HepG2 (cell line): ENCODE data around the gene PVALB. TPM values are rescaled to one million over a fixed set of nuclear protein-coding genes. Genes with fewer than 3 reads are reported as not detected.

ENCODE experiments used
- ATAC-seq: fragments of 200-7000 bp; cut with Tn5 transposase; 3 replicates; pipeline ENCODE4 v1.9.1; 2020; ENCODE audit warnings: mild to moderate bottlenecking, moderate library complexity
- BruUV-seq: library from RNA; stranded (reverse); fragments of 400-500 nt; replicated peaks from 2 replicates; lab custom pipeline; 2021; lab: Mats Ljungman, UMichigan
- CTCF ChIA-PET: fragments of 300-600 bp; formaldehyde crosslinking; extraction: SDS; loops from one replicate; lab custom pipeline; 2021; ENCODE audit warnings: low total read pairs, inconsistent platforms, low intra/inter-chr PET ratio; lab: Yijun Ruan, JAX
- POLR2A ChIA-PET: fragments of 350-600 bp; sonication (Branson Sonifier 250); formaldehyde crosslinking; loops from one replicate; lab custom pipeline; 2020; ENCODE audit warnings: antibody characterized with exemption, inconsistent platforms; lab: Yijun Ruan, JAX
- DNase-seq: peaks from one replicate; pipeline ENCODE4 v3.0.0-alpha.2; 2015; ENCODE audit warnings: low spot score
- FAIRE-seq: peaks from 3 replicates; lab custom pipeline; 2011; peaks lifted over from hg19 to GRCh38; lab: Jason Lieb, UNC
- H2AFZ ChIP-seq: one replicate; pipeline ENCODE4 v1.6.1; 2011; ENCODE audit warnings: low read length, inconsistent platforms
- H3K27ac ChIP-seq: fragments of 300-600 bp; 3 replicates; pipeline ENCODE4 v1.8.0; 2011; ENCODE audit warnings: mixed run types, mild to moderate bottlenecking, mixed read lengths, low read length, inconsistent platforms; ENCODE audit not compliant: insufficient read depth; ENCODE audit errors: extremely low read length
- H3K27me3 ChIP-seq, 2 experiments: fragments of 200-600 bp in 1 of 2; 2 replicates in 1 of 2; 3 replicates in 1 of 2; pipeline versions ENCODE4 v1.6.0 to v1.8.0; 2011; ENCODE audit warnings: low read length in 2 of 2, mild to moderate bottlenecking in 2 of 2, moderate library complexity in 2 of 2, inconsistent platforms in 1 of 2; ENCODE audit not compliant: insufficient read depth in 2 of 2, control insufficient read depth in 1 of 2
- H3K36me3 ChIP-seq, 2 experiments: fragments of 200-600 bp in 1 of 2; replicated peaks in 1 of 2; 2 replicates in 1 of 2; 3 replicates in 1 of 2; pipeline versions ENCODE4 v1.5.1 to v1.8.0; 2011; ENCODE audit warnings: low read length in 2 of 2, inconsistent platforms in 1 of 2; ENCODE audit not compliant: insufficient read depth in 2 of 2, control insufficient read depth in 1 of 2
- H3K4me1 ChIP-seq: 2 replicates; pipeline ENCODE4 v1.5.1; 2012; ENCODE audit warnings: low read length, inconsistent platforms; ENCODE audit not compliant: insufficient read depth
- H3K4me2 ChIP-seq: 2 replicates; pipeline ENCODE4 v1.6.0; 2011; ENCODE audit warnings: low read depth, low read length, inconsistent platforms
- H3K4me3 ChIP-seq, 3 experiments: fragments of 200-600 bp in 1 of 3; sonication (generic), shearing (Covaris generic) in 1 of 3; replicated peaks in 1 of 3; 2 replicates each; pipeline ENCODE4 v1.5.1; 2011 to 2016; ENCODE audit warnings: low read length in 3 of 3, inconsistent platforms in 2 of 3, low read depth in 2 of 3, mild to moderate bottlenecking in 2 of 3, control low read depth in 1 of 3, mixed read lengths in 1 of 3; ENCODE audit not compliant: insufficient read depth in 1 of 3
- H3K79me2 ChIP-seq: one replicate; pipeline ENCODE4 v1.6.1; 2011; ENCODE audit warnings: low read length, inconsistent platforms; ENCODE audit not compliant: insufficient read depth
- H3K9ac ChIP-seq: 2 replicates; pipeline ENCODE4 v1.6.0; 2011; ENCODE audit warnings: mild to moderate bottlenecking, low read depth, low read length, inconsistent platforms; ENCODE audit not compliant: insufficient read depth
- H3K9me3 ChIP-seq: 2 replicates; pipeline ENCODE4 v1.5.1; 2012; ENCODE audit warnings: mild to moderate bottlenecking, low read length
- H4K20me1 ChIP-seq: 2 replicates; pipeline ENCODE4 v1.6.0; 2011; ENCODE audit warnings: inconsistent platforms, mild to moderate bottlenecking, low read length, moderate library complexity; ENCODE audit not compliant: insufficient read depth
- CREB1 ChIP-seq, 2 experiments: fragments of 450-650 bp in 1 of 2; IDR thresholded peaks; 2 replicates each; pipeline ENCODE4 v1.6.1; 2016 to 2017; ENCODE audit warnings: control low read depth in 1 of 2, mild to moderate bottlenecking in 1 of 2, missing compliant biosample characterization in 1 of 2, missing genetic modification characterization in 1 of 2
- MXD3 ChIP-seq: IDR thresholded peaks from 2 replicates; pipeline ENCODE4 v1.6.1; 2016; ENCODE audit warnings: mild to moderate bottlenecking, missing biosample characterization, missing genetic modification reagents
- NFE2L2 ChIP-seq: fragments of 150-350 bp; IDR thresholded peaks from 2 replicates; pipeline ENCODE4 v1.6.1; 2014; ENCODE audit warnings: low read length
- NFIC ChIP-seq: IDR thresholded peaks from 2 replicates; pipeline ENCODE4 v1.6.1; 2012; ENCODE audit warnings: mild to moderate bottlenecking, low read length, inconsistent platforms
- ZBTB8A ChIP-seq: sonication (generic); formaldehyde crosslinking; IDR thresholded peaks from 2 replicates; pipeline ENCODE4 v1.4.0; 2020; ENCODE audit warnings: mild to moderate bottlenecking, low read depth, missing genetic modification reagents, borderline replicate concordance
- WGBS: methylation state at CpG from one replicate; pipeline ENCODE4 v1.1.6; 2017; ENCODE audit warnings: low lambda C conversion rate; 5-methylcytosine and 5-hydroxymethylcytosine counted together
- in situ Hi-C: cut with HindIII; loops from 2 replicates; pipeline ENCODE4 v1.10.0; 2017; ENCODE audit warnings: low pct_unique_long_range_greater_than_20kb; ENCODE audit not compliant: extremely low pct_ligation_motif_present
- intact Hi-C: fragments of 100-400 bp; cut with micrococcal nuclease; formaldehyde crosslinking; loops from one replicate; pipeline ENCODE4 v1.10.0; 2022; ENCODE audit not compliant: unreplicated experiment
- polyA plus RNA-seq, 8 experiments: library from polyadenylated mRNA; depleted of rRNA in 3 of 8; stranded (reverse) in 7 of 8; unstranded in 1 of 8; fragments of >200 nt; fragmentation: Illumina TruSeq in 4 of 8; extraction: Trizol in 4 of 8; gene quantifications; 2 replicates each; pipeline versions ENCODE4 v1.2.1 to v1.2.3, GENCODE V29; 2011 to 2016; ENCODE audit warnings: low read depth in 4 of 8, missing spikeins in 1 of 8, mixed read lengths in 1 of 8; ENCODE audit not compliant: insufficient read depth in 1 of 8
- total RNA-seq, 5 experiments: library from RNA; depleted of rRNA; stranded (reverse); fragments of >200 nt; fragmentation: Illumina TruSeq; extraction: Trizol; gene quantifications; 2 replicates each; pipeline ENCODE4 v1.2.3, GENCODE V29; 2016; ENCODE audit warnings: low read depth in 1 of 5

The PVALB gene
- total and polyA plus RNA-seq, 2 of the 13 experiments (the other 11 are each of a cell fraction or from before 2014, with no cell fraction given), result not detected

DNA sequence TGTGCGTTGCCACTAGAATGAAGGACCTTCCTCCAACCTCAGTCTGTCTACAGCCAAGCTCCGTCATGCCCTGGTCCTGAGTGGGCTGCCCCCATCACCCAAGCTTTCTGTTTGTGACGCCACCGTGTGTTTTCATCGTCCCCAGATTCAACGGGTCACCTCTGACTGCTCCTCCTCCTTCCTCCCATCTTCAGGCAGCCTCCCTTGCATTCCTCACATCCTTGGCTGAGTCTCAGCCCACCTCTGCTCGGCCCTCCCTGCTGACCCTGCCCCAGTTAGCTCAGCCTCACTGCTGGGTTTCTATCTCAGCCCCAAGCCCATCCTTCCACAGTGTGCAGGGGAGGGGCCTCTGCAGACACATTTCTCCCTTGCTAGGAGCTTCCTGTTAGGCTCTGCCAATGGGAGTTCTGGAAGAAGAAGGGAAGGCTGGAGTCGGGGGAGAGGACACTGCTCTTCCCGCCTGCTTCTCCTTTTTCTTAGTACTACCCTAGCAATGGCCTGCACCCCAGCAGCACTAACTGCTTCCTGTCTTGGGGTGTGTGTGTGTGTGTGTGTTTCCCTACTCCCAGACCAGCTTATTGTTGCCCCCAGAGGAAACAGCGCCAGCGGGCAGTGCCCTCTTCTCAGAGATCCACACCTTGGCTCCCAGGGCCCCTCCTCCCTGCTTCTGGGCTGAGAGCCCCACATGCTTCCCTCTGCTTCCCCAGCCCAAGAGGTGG lies 46.2 kb downstream of the PVALB start:
- H3K4me2 ChIP-seq, result no peak overlapping the region
- no peak for TF ChIP-seq ZBTB8A
- TF ChIP-seq NFIC, result no peak
- no peak for TF ChIP-seq NFE2L2
- TF ChIP-seq, all 625 proteins: peak for 0
- no peak for DNase-seq
- Histone ChIP-seq H3K4me3 (no peak overlapping the region), H3K4me1 (no peaks in the 10 kb centered on the region), H3K27me3 (peaks cover 4 to 41% of the 10 kb centered on the region in 2 experiments; a peak in 4 of 5 replicates), H3K79me2 (no peaks in the 10 kb centered on the region), H3K36me3 (no peaks in the 10 kb centered on the region), H3K27ac (no peak overlapping the region), H2AFZ (no peak overlapping the region), H3K9ac (no peak overlapping the region), H4K20me1 (no peaks in the 10 kb centered on the region), H3K9me3 (no peaks in the 10 kb centered on the region)
- POLR2A ChIA-PET, result no interaction called here
- CTCF ChIA-PET, result no interaction called here
- ATAC-seq, result no peak
- WGBS, result 25% methylated on average over 11 of the region's 11 CpGs
- in situ Hi-C loops, result loop anchor here (10.0 kb wide), 1 partner anchor 226 kb away; no protein-coding TSS in a partner anchor
- no TSS peak for BruUV-seq
- intact Hi-C loops, result loop anchor here (10.0 kb wide), 1 partner anchor 226 kb away; no protein-coding TSS in a partner anchor
- FAIRE-seq, result no peak

DNA sequence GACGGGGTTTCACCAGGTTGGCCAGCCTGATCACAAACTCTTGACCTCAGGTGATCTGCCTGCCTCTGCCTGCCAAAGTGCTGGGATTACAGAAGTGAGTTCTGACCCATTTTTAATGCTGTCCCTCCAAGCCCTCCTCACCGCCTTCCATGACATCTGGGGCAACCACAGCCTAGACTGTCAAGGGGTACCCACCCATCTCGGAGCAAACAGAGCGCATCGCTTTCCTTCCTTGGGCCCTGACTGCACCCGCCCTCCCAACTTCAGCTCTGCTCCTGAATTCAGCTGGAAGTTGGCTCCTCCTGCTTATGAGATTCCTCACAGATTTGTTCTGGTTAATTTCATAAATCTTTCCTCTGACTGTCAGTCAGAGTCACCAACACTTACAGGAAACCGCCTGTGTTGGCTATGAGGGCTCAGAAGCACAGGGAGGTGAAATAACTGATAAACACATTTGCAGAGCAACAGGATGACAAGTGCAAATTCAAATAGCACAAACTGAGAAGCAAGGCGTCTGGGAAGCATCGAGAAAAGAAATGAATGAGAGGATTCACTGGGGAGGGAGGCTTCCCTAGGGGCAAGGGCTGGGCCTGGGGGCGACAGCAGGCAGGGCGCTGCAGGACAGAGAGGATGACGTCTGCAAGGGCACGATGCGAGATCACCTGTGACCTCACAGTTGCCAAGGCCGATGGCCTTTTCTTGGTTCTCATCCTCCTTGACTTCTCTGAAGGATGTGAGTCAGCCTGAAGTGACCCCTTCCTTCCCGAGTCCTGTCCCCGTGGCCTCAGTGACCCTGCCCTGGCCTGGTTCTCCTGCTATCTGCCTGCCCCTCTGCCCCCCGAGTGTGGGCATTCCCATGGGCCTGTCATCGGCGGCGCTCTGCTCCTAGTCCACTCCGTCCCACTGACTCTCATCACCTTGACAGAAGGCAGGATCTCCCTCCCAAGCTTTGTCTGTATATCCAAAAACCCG lies 47.0 kb downstream of the PVALB start:
- CTCF ChIA-PET, result no interaction called here

More for the DNA sequence above, 47.0 kb downstream of the PVALB start:
- Histone ChIP-seq H3K9ac (no peak overlapping the region), H3K27me3 (peaks cover 4 to 40% of the 10 kb centered on the region in 2 experiments; a peak in 4 of 5 replicates), H4K20me1 (no peaks in the 10 kb centered on the region), H3K27ac (no peak overlapping the region), H3K79me2 (no peaks in the 10 kb centered on the region), H3K4me3 (no peak overlapping the region), H3K4me2 (no peak overlapping the region), H3K36me3 (no peaks in the 10 kb centered on the region), H3K4me1 (no peaks in the 10 kb centered on the region), H2AFZ (no peak overlapping the region), H3K9me3 (no peaks in the 10 kb centered on the region)
- in situ Hi-C loops, result loop anchor here (10.0 kb wide), 1 partner anchor 225 kb away; no protein-coding TSS in a partner anchor
- no peak for FAIRE-seq
- POLR2A ChIA-PET, result no interaction called here
- no peak for ATAC-seq
- intact Hi-C loops, result loop anchor here (10.0 kb wide), 1 partner anchor 225 kb away; no protein-coding TSS in a partner anchor
- 0 out of 2 replicates have a peak, but pooled peaks have one; percentile 39 for TF ChIP-seq CREB1 (IDR thresholded peaks at IDR 0.05)
- TF ChIP-seq CREB1 (CRISPR knock-in tag; IDR thresholded peaks at IDR 0.05), result no peak
- no peak for TF ChIP-seq MXD3 (CRISPR knock-in tag)
- no peak for DNase-seq
- WGBS, result 13% methylated on average over 17 of the region's 23 CpGs
- BruUV-seq, result no TSS peak
